ENCODE results near the gene MACROD2. TPM values are rescaled to one million over a fixed set of nuclear protein-coding genes. Genes with fewer than 3 reads are reported as not detected.

Gene MACROD2
- polyA plus RNA-seq, 3 donors: 12.8 to 13.4 (median 13.2) TPM

GRCh38 chr20:15256676-15257568 lies 1261.6 kb downstream of the MACROD2 start:
- no peak for DNase-seq

DNA sequence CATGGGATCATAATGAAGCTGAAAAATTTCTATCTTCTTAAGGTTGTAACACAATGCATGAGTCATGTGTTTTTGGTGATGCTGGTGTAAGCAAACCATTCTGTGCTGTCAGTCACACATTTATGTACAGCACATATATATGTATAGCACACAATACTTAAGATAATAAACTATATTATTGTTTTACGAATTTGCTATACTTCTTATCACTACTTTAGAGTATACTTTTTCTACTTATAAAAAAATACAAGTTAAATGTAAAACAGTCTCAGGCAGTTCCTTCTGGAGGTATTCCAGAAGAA lies 1262.2 kb downstream of the MACROD2 start:
- no peak for DNase-seq

DNA sequence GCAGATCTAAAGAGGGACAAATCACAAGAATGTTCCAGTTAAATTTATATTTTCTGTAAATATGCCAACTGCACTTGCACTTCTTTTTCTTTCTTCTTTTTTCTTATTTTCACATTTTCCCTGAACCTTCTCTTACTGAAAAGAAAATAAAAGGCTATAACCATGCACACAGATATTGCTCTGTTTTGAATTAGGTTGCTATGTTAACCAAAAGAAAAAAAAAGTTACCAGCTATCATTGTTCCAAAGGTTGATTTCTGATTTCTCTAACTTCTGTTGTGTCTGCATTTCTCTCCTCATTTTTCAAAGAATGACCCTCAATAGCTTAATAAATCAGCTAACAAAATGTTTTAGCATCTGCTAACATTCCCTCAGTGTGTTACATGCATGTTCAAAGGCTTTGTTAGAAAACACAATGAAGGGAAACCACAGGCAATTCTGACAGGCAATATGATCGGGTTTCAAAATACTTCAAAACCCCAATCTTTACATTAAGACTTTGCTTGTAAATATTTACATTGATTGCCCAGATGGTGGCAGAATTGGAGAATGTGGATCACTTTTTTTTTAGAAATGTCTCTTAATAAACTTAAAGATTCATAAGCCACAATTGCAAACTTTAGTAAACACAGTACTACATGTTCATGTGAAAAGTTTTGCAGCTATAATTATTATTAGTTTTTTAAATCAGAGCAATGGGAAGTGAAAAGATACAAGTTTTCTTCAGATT lies 1270.4 kb downstream of the MACROD2 start:
- DNase-seq: no peak

DNA sequence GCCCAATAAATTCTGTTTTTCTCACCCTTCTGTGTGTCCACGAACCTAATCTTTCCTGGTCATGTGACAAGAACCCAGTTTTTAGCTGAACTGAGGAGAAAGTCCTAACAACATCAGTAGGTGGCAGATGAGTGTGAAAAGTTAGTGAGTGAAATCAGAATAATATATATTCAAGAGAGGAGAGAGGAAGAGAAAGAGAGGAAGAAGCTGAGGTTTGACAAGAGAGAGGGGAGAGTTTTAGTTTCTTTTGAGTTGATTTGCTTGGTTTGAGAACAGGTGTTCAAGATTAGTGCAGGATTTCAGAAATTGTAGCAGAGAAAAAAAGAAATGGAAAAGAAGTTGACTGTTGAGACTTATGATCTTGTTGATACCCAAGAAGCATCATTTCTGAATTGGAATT lies 1272.6 kb downstream of the MACROD2 start:
- no peak for DNase-seq

DNA sequence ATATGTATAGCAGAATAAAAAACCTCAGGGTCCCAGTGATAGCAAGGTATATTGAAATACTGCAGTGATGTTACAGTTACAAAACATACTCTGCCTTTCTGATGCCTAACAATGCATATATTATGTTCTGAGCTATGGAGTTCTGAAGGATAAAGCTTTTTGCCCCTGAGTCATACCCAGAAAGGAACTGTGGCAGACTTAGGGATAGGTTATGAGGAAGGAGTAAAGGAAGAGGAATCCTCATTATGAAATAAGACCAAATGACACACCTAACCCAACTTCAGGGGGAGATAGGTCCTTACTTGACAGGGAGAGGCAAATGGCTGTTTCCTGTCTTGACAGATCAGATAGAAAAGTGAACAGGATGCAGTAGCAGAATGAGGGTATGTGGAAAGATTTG lies 1282.7 kb downstream of the MACROD2 start:
- DNase-seq: no peak

- DNase-seq: no peak
Measured at GRCh38 chr20:15287329-15287728, 1292.0 kb downstream of the MACROD2 start.

GRCh38 chr20:15288106-15288505 lies 1292.8 kb downstream of the MACROD2 start:
- no peak for DNase-seq

- no peak for DNase-seq
Measured at GRCh38 chr20:15289337-15289736, 1294.0 kb downstream of the MACROD2 start.

DNA sequence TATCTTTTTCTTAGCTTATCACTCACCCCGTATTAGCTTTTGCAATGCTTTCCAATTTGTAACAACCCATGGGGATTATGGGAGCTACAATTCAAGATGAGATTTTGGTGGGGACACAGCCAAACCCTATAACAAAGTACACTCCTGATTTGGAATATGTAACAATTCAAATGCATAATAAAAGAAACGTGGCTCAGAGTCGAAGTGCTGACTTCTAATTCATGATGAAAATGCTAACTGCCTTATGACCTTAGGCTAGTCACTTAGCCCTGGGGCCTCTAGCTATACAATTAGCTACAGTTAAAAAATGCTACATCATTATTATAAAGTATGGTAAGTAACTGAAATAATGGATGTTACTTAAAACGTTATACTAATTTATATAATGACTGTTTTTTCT lies 1297.1 kb downstream of the MACROD2 start:
- DNase-seq: no peak

GRCh38 chr20:15296422-15296821 lies 1301.1 kb downstream of the MACROD2 start:
- DNase-seq: no peak

GRCh38 chr20:15297059-15297875 lies 1302.0 kb downstream of the MACROD2 start:
- no peak for DNase-seq

GRCh38 chr20:15302075-15302474 lies 1306.8 kb downstream of the MACROD2 start:
- DNase-seq: no peak

GRCh38 chr20:15310361-15310760 lies 1315.0 kb downstream of the MACROD2 start:
- no peak for DNase-seq

GRCh38 chr20:15316556-15316955 lies 1321.2 kb downstream of the MACROD2 start:
- DNase-seq: no peak

DNA sequence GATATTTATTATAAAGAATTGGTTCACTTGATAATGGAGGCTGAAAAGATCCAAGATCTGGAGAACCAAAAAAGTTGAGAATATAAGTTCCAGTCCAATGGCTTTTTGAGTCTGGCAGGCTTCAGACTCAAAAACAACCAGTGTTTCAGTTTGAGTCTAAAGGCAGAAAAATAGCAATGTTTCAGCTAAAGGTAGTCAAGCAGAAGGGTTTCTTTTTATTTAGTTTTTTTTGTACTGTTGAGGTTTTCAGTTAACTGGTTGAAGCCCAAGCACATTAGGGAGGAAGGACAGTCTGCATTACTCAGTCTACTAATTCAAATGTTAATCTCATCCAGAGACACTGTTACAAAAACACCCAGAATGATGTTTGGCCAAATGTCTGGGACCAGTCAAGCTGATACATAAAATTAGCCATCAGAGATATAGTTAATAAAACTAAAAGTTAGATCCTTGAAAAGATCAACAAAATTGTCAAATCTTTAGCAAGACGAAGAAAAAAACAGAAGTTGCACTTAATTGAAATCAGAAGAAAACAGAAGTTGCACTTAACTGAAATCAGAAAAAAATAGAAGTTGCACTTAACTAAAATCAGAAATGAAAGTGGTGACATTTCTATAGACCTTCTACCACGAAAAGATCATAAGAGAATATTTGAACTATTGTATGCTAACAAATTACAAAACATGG lies 1322.4 kb downstream of the MACROD2 start:
- no peak for DNase-seq

DNA sequence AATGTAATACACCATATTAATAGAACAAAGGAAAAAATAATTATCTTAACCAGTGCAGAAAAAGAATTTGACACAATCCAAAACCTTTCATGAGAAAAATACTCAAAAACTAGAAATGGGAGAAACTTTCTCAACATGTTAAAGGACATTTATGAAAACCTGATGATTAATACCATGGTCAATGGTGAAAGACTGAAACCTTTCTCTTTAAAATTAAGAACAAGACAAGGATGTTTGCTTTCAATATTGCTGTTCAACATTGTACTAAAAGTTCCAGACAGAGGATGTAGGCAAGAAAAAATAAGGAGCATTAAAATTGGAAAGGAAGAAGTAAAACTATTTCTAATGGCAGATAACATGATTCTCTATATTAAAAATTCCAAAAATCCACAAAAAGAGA lies 1323.4 kb downstream of the MACROD2 start:
- DNase-seq: no peak

- DNase-seq: no peak
Measured at GRCh38 chr20:15319439-15319838, 1324.1 kb downstream of the MACROD2 start.

GRCh38 chr20:15320941-15321340 lies 1325.6 kb downstream of the MACROD2 start:
- no peak for DNase-seq

- DNase-seq: no peak
Measured at GRCh38 chr20:15327123-15327522, 1331.8 kb downstream of the MACROD2 start.

- no peak for DNase-seq
Measured at GRCh38 chr20:15328084-15328483, 1332.8 kb downstream of the MACROD2 start.

DNA sequence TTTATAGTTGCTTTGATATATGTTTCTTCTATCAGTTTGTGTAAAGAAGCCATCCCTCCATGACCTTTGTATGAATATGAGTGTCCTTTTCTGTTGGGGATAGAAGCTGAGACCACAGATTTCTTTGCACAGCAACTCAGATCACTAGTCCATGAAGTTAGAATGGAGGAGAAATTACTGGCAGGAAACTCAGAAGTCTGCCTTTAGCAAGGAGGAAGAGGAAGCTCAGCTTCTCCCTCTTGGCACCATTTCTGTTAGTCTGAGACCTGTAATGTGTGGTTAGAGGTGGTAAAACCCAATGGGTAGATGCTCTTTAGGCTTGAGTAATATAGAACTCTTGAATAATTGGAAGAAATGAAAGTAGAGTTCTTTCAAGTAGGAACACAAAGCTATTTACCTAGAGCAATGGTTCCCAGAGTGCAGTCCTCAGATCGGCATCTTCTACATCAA lies 1337.4 kb downstream of the MACROD2 start:
- no peak for DNase-seq

GRCh38 chr20:15333170-15333569 lies 1337.9 kb downstream of the MACROD2 start:
- no peak for DNase-seq

All from renal pelvis (tissue), 4 donors.